ENCODE results near the gene TJP1.
"Not testable (repeated sequence)": the region's sequence is repeated elsewhere in the genome, so short reads cannot be mapped to it uniquely, and the experiment has no call there.

TJP1 gene

GRCh38 chr15:29785136-29785535, 37.1 kb downstream of the TJP1 start:
- no peaks in the 10 kb centered on the region for H3K9me3 ChIP-seq (ENCODE audit: control insufficient read depth, low read length)
- no peaks in the 10 kb centered on the region for H3K36me3 ChIP-seq (ENCODE audit: control insufficient read depth, insufficient read depth, low read length)
- H3K4me1 ChIP-seq (ENCODE audit: control insufficient read depth, insufficient read depth, low read length), result no peaks in the 10 kb centered on the region
- no peak overlapping the region for H3K27ac ChIP-seq (ENCODE audit: insufficient read depth, low read depth, low read length, poor library complexity, severe bottlenecking)
- 97 to 98% methylated on average over 2 of the region's 2 CpGs for WGBS, 2 experiments
- H3K27me3 ChIP-seq (ENCODE audit: control insufficient read depth, insufficient read depth, low read length, poor library complexity, severe bottlenecking), result no peaks in the 10 kb centered on the region
- no peak overlapping the region for H3K4me3 ChIP-seq (ENCODE audit: insufficient read depth, low read depth, low read length)

GRCh38 chr15:29784413-29784812, 37.9 kb downstream of the TJP1 start:
- Histone ChIP-seq H3K27me3 (ENCODE audit: control insufficient read depth, insufficient read depth, low read length, poor library complexity, severe bottlenecking) (no peaks in the 10 kb centered on the region), H3K9me3 (ENCODE audit: control insufficient read depth, low read length) (no peaks in the 10 kb centered on the region), H3K4me3 (ENCODE audit: insufficient read depth, low read depth, low read length) (no peak overlapping the region), H3K36me3 (ENCODE audit: control insufficient read depth, insufficient read depth, low read length) (no peaks in the 10 kb centered on the region), H3K27ac (ENCODE audit: insufficient read depth, low read depth, low read length, poor library complexity, severe bottlenecking) (no peak overlapping the region), H3K4me1 (ENCODE audit: control insufficient read depth, insufficient read depth, low read length) (no peaks in the 10 kb centered on the region)
- WGBS, 2 experiments, result 96% methylated on average over 6 of the region's 7 CpGs

- H3K9me3 ChIP-seq (ENCODE audit: control insufficient read depth, low read length); H3K27ac ChIP-seq (ENCODE audit: insufficient read depth, low read depth, low read length, poor library complexity, severe bottlenecking); H3K36me3 ChIP-seq (ENCODE audit: control insufficient read depth, insufficient read depth, low read length); H3K27me3 ChIP-seq (ENCODE audit: control insufficient read depth, insufficient read depth, low read length, poor library complexity, severe bottlenecking); H3K4me3 ChIP-seq (ENCODE audit: insufficient read depth, low read depth, low read length); H3K4me1 ChIP-seq (ENCODE audit: control insufficient read depth, insufficient read depth, low read length): not testable (repeated sequence)
- WGBS, 2 experiments, result 80% methylated on average over 7 to 8 of the region's 8 CpGs
These were observed 39.5 kb downstream of the TJP1 start for GRCh38 chr15:29782816-29783215.

- no peaks in the 10 kb centered on the region for H3K9me3 ChIP-seq (ENCODE audit: control insufficient read depth, low read length)
- H3K27me3 ChIP-seq (ENCODE audit: control insufficient read depth, insufficient read depth, low read length, poor library complexity, severe bottlenecking), result no peaks in the 10 kb centered on the region
- no peak overlapping the region for H3K27ac ChIP-seq (ENCODE audit: insufficient read depth, low read depth, low read length, poor library complexity, severe bottlenecking)
- peaks cover 3% of the 10 kb centered on the region for H3K4me1 ChIP-seq (ENCODE audit: control insufficient read depth, insufficient read depth, low read length)
- no peaks in the 10 kb centered on the region for H3K36me3 ChIP-seq (ENCODE audit: control insufficient read depth, insufficient read depth, low read length)
- H3K4me3 ChIP-seq (ENCODE audit: insufficient read depth, low read depth, low read length), result no peak overlapping the region
These were observed 43.9 kb downstream of the TJP1 start for GRCh38 chr15:29778382-29778781.

- Histone ChIP-seq H3K36me3 (ENCODE audit: control insufficient read depth, insufficient read depth, low read length) (no peaks in the 10 kb centered on the region), H3K4me1 (ENCODE audit: control insufficient read depth, insufficient read depth, low read length) (peaks cover 3% of the 10 kb centered on the region), H3K9me3 (ENCODE audit: control insufficient read depth, low read length) (no peaks in the 10 kb centered on the region), H3K4me3 (ENCODE audit: insufficient read depth, low read depth, low read length) (no peak overlapping the region), H3K27me3 (ENCODE audit: control insufficient read depth, insufficient read depth, low read length, poor library complexity, severe bottlenecking) (no peaks in the 10 kb centered on the region), H3K27ac (ENCODE audit: insufficient read depth, low read depth, low read length, poor library complexity, severe bottlenecking) (no peak overlapping the region)
- WGBS, 2 experiments, result 83 to 97% methylated on average over 3 to 4 of the region's 4 CpGs
These were observed 45.4 kb downstream of the TJP1 start for GRCh38 chr15:29776859-29777258.

GRCh38 chr15:29774900-29775299, 47.4 kb downstream of the TJP1 start:
- Histone ChIP-seq H3K27ac (ENCODE audit: insufficient read depth, low read depth, low read length, poor library complexity, severe bottlenecking) (no peak overlapping the region), H3K36me3 (ENCODE audit: control insufficient read depth, insufficient read depth, low read length) (no peaks in the 10 kb centered on the region), H3K4me3 (ENCODE audit: insufficient read depth, low read depth, low read length) (no peak overlapping the region), H3K27me3 (ENCODE audit: control insufficient read depth, insufficient read depth, low read length, poor library complexity, severe bottlenecking) (no peaks in the 10 kb centered on the region), H3K9me3 (ENCODE audit: control insufficient read depth, low read length) (no peaks in the 10 kb centered on the region), H3K4me1 (ENCODE audit: control insufficient read depth, insufficient read depth, low read length) (peaks cover 3% of the 10 kb centered on the region)
- 92 to 98% methylated on average over 5 to 6 of the region's 6 CpGs for WGBS, 2 experiments

- no peaks in the 10 kb centered on the region for H3K27me3 ChIP-seq (ENCODE audit: control insufficient read depth, insufficient read depth, low read length, poor library complexity, severe bottlenecking)
- no peak overlapping the region for H3K27ac ChIP-seq (ENCODE audit: insufficient read depth, low read depth, low read length, poor library complexity, severe bottlenecking)
- WGBS, 2 experiments, result 100% methylated on average over 1 of the region's 1 CpG; no CpG with 5 or more reads in 1 of the 2 experiments
- no peak overlapping the region for H3K4me3 ChIP-seq (ENCODE audit: insufficient read depth, low read depth, low read length)
- H3K36me3 ChIP-seq (ENCODE audit: control insufficient read depth, insufficient read depth, low read length), result peaks cover 5% of the 10 kb centered on the region
- peaks cover 3% of the 10 kb centered on the region for H3K4me1 ChIP-seq (ENCODE audit: control insufficient read depth, insufficient read depth, low read length)
- H3K9me3 ChIP-seq (ENCODE audit: control insufficient read depth, low read length), result no peaks in the 10 kb centered on the region
These were observed 48.5 kb downstream of the TJP1 start for GRCh38 chr15:29773816-29774215.

GRCh38 chr15:29773000-29773399, 49.3 kb downstream of the TJP1 start:
- Histone ChIP-seq H3K27ac (ENCODE audit: insufficient read depth, low read depth, low read length, poor library complexity, severe bottlenecking) (no peak overlapping the region), H3K27me3 (ENCODE audit: control insufficient read depth, insufficient read depth, low read length, poor library complexity, severe bottlenecking) (no peaks in the 10 kb centered on the region), H3K4me1 (ENCODE audit: control insufficient read depth, insufficient read depth, low read length) (peaks cover 3% of the 10 kb centered on the region), H3K4me3 (ENCODE audit: insufficient read depth, low read depth, low read length) (no peak overlapping the region), H3K36me3 (ENCODE audit: control insufficient read depth, insufficient read depth, low read length) (peaks cover 5% of the 10 kb centered on the region), H3K9me3 (ENCODE audit: control insufficient read depth, low read length) (no peaks in the 10 kb centered on the region)
- WGBS, 2 experiments, result 90 to 96% methylated on average over 3 to 4 of the region's 4 CpGs

- no peaks in the 10 kb centered on the region for H3K9me3 ChIP-seq (ENCODE audit: control insufficient read depth, low read length)
- H3K27me3 ChIP-seq (ENCODE audit: control insufficient read depth, insufficient read depth, low read length, poor library complexity, severe bottlenecking), result no peaks in the 10 kb centered on the region
- H3K27ac ChIP-seq (ENCODE audit: insufficient read depth, low read depth, low read length, poor library complexity, severe bottlenecking), result no peak overlapping the region
- peaks cover 5% of the 10 kb centered on the region for H3K36me3 ChIP-seq (ENCODE audit: control insufficient read depth, insufficient read depth, low read length)
- no peaks in the 10 kb centered on the region for H3K4me1 ChIP-seq (ENCODE audit: control insufficient read depth, insufficient read depth, low read length)
- H3K4me3 ChIP-seq (ENCODE audit: insufficient read depth, low read depth, low read length), result no peak overlapping the region
- 97 to 100% methylated on average over 1 to 2 of the region's 2 CpGs for WGBS, 2 experiments
These were observed 51.5 kb downstream of the TJP1 start for GRCh38 chr15:29770796-29771195.

GRCh38 chr15:29765898-29766527, 56.3 kb downstream of the TJP1 start:
- Histone ChIP-seq H3K27me3 (ENCODE audit: control insufficient read depth, insufficient read depth, low read length, poor library complexity, severe bottlenecking) (no peaks in the 10 kb centered on the region), H3K9me3 (ENCODE audit: control insufficient read depth, low read length) (no peaks in the 10 kb centered on the region), H3K4me3 (ENCODE audit: insufficient read depth, low read depth, low read length) (no peak overlapping the region), H3K27ac (ENCODE audit: insufficient read depth, low read depth, low read length, poor library complexity, severe bottlenecking) (no peak overlapping the region), H3K4me1 (ENCODE audit: control insufficient read depth, insufficient read depth, low read length) (no peaks in the 10 kb centered on the region), H3K36me3 (ENCODE audit: control insufficient read depth, insufficient read depth, low read length) (peaks cover 23% of the 10 kb centered on the region)
- 77 to 78% methylated on average over 7 to 8 of the region's 8 CpGs for WGBS, 2 experiments

All from ectodermal cell (in vitro differentiated cells).